Endodermal cell (in vitro differentiated cells): ENCODE measurements around the gene AQP10. TPM values are rescaled to one million over a fixed set of nuclear protein-coding genes. Genes with fewer than 3 reads are reported as not detected.

Experiments
- DNase-seq: peaks from one replicate; pipeline ENCODE4 v3.0.0-alpha.2; 2017
- H3K27ac ChIP-seq: 2 replicates; pipeline ENCODE4 v1.5.1; 2013; ENCODE audit warnings: mild to moderate bottlenecking, low read depth, low read length, moderate library complexity
- H3K27me3 ChIP-seq: 2 replicates; pipeline ENCODE4 v1.6.1; 2013; ENCODE audit warnings: mild to moderate bottlenecking, low read length, moderate library complexity; ENCODE audit not compliant: insufficient read depth, control insufficient read depth, poor library complexity, severe bottlenecking
- H3K36me3 ChIP-seq: 2 replicates; pipeline ENCODE4 v1.7.0; 2013; ENCODE audit warnings: mild to moderate bottlenecking, low read length, moderate library complexity; ENCODE audit not compliant: control insufficient read depth, insufficient read depth
- H3K4me1 ChIP-seq: one replicate; pipeline ENCODE4 v1.7.0; 2013; ENCODE audit warnings: low read length; ENCODE audit not compliant: control insufficient read depth, insufficient read depth
- H3K4me3 ChIP-seq: 2 replicates; pipeline ENCODE4 v1.5.1; 2013; ENCODE audit warnings: mild to moderate bottlenecking, low read length, moderate library complexity
- H3K9ac ChIP-seq: 2 replicates; pipeline ENCODE4 v1.6.1; 2013; ENCODE audit warnings: mild to moderate bottlenecking, low read length, moderate library complexity; ENCODE audit not compliant: poor library complexity, severe bottlenecking; ENCODE audit errors: extremely low read depth
- H3K9me3 ChIP-seq: 2 replicates; pipeline ENCODE4 v1.6.1; 2013; ENCODE audit warnings: mild to moderate bottlenecking, low read length, moderate library complexity; ENCODE audit not compliant: control insufficient read depth
- H3K27ac Mint-ChIP-seq: 2 replicates; pipeline ENCODE4 v1.8.0; 2020; ENCODE audit warnings: mixed read lengths
- H3K27me3 Mint-ChIP-seq: 2 replicates; pipeline ENCODE4 v1.8.0; 2021; ENCODE audit warnings: mild to moderate bottlenecking, mixed read lengths; ENCODE audit not compliant: insufficient read depth
- H3K36me3 Mint-ChIP-seq: 2 replicates; pipeline ENCODE4 v1.8.0; 2020; ENCODE audit warnings: low read depth, mixed read lengths
- H3K4me1 Mint-ChIP-seq: 2 replicates; pipeline ENCODE4 v1.8.0; 2020; ENCODE audit warnings: mixed read lengths
- H3K4me3 Mint-ChIP-seq: 2 replicates; pipeline ENCODE4 v1.8.0; 2020; ENCODE audit warnings: mild to moderate bottlenecking, moderate library complexity, mixed read lengths
- H3K9me3 Mint-ChIP-seq: 2 replicates; pipeline ENCODE4 v1.8.0; 2020; ENCODE audit warnings: mild to moderate bottlenecking, mixed read lengths
- WGBS, 2 experiments: methylation state at CpG; one replicate each; pipeline versions ENCODE4 v1.1.5 to v1.1.7; 2013; ENCODE audit warnings: missing lambda C conversion rate in 2 of 2, mixed read lengths in 1 of 2; ENCODE audit not compliant: insufficient coverage in 1 of 2, insufficient read length in 1 of 2; 5-methylcytosine and 5-hydroxymethylcytosine counted together
- total RNA-seq, 2 donors: library from RNA; stranded (reverse); fragmentation: NEBNext Ultra II Directional in 1 of 2; extraction: Animal tissue kit (Norgen Biotek cat#: 25700) in 1 of 2; gene quantifications; 2 replicates in 1 of 2; 3 replicates in 1 of 2; pipeline ENCODE4 v1.2.1, GENCODE V29; 2021
- TF ChIP-seq, protein P1 (sequence below): fragments of 200-600 bp; sonication (generic); conservative IDR thresholded peaks from 2 replicates; pipeline ENCODE4 v1.5.0; 2021; ENCODE audit warnings: antibody characterized with exemption, mild to moderate bottlenecking

AQP10 gene
- total RNA-seq, 2 donors from 2014 or later, result not detected

- H3K4me1 ChIP-seq, result peaks cover 3% of the 10 kb centered on the region
- no peak overlapping the region for H3K4me3 ChIP-seq
- TF ChIP-seq, protein P1, sequence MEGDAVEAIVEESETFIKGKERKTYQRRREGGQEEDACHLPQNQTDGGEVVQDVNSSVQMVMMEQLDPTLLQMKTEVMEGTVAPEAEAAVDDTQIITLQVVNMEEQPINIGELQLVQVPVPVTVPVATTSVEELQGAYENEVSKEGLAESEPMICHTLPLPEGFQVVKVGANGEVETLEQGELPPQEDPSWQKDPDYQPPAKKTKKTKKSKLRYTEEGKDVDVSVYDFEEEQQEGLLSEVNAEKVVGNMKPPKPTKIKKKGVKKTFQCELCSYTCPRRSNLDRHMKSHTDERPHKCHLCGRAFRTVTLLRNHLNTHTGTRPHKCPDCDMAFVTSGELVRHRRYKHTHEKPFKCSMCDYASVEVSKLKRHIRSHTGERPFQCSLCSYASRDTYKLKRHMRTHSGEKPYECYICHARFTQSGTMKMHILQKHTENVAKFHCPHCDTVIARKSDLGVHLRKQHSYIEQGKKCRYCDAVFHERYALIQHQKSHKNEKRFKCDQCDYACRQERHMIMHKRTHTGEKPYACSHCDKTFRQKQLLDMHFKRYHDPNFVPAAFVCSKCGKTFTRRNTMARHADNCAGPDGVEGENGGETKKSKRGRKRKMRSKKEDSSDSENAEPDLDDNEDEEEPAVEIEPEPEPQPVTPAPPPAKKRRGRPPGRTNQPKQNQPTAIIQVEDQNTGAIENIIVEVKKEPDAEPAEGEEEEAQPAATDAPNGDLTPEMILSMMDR, result no peak
- H3K36me3 ChIP-seq, result peaks cover 30% of the 10 kb centered on the region
- no peaks in the 10 kb centered on the region for H3K27me3 ChIP-seq
- peak overlapping the region; percentile 21 for H3K27ac ChIP-seq
- peaks cover 3% of the 10 kb centered on the region for H3K27me3 Mint-ChIP-seq
- no peaks in the 10 kb centered on the region for H3K9me3 Mint-ChIP-seq
- peaks cover 39% of the 10 kb centered on the region for H3K4me1 Mint-ChIP-seq
- peak; percentile 59 for DNase-seq
- peaks cover 36% of the 10 kb centered on the region for H3K36me3 Mint-ChIP-seq
- H3K9me3 ChIP-seq, result no peaks in the 10 kb centered on the region
- peak overlapping the region; percentile 60 for H3K4me3 Mint-ChIP-seq
- 83 to 84% methylated on average over 1 to 7 of the region's 7 CpGs for WGBS, 2 experiments
- H3K9ac ChIP-seq, result no peak overlapping the region
- H3K27ac Mint-ChIP-seq, result peak overlapping the region; percentile 64
Measured at GRCh38 chr1:154329551-154330131, 8.7 kb downstream of the AQP10 start.

GRCh38 chr1:154330669-154331068 is 9.8 kb downstream of the AQP10 start:
- Mint-ChIP-seq H3K27me3 (peaks cover 1% of the 10 kb centered on the region), H3K27ac (no peak overlapping the region), H3K9me3 (no peaks in the 10 kb centered on the region), H3K4me1 (peaks cover 41% of the 10 kb centered on the region), H3K4me3 (no peak overlapping the region), H3K36me3 (peaks cover 41% of the 10 kb centered on the region)
- H3K27me3 ChIP-seq, result no peaks in the 10 kb centered on the region
- TF ChIP-seq, protein P1, result no peak
- no peak overlapping the region for H3K9ac ChIP-seq
- no peaks in the 10 kb centered on the region for H3K9me3 ChIP-seq
- no peak for DNase-seq
- no peak overlapping the region for H3K4me3 ChIP-seq
- peaks cover 35% of the 10 kb centered on the region for H3K36me3 ChIP-seq
- no peak overlapping the region for H3K27ac ChIP-seq
- peaks cover 3% of the 10 kb centered on the region for H3K4me1 ChIP-seq

DNA sequence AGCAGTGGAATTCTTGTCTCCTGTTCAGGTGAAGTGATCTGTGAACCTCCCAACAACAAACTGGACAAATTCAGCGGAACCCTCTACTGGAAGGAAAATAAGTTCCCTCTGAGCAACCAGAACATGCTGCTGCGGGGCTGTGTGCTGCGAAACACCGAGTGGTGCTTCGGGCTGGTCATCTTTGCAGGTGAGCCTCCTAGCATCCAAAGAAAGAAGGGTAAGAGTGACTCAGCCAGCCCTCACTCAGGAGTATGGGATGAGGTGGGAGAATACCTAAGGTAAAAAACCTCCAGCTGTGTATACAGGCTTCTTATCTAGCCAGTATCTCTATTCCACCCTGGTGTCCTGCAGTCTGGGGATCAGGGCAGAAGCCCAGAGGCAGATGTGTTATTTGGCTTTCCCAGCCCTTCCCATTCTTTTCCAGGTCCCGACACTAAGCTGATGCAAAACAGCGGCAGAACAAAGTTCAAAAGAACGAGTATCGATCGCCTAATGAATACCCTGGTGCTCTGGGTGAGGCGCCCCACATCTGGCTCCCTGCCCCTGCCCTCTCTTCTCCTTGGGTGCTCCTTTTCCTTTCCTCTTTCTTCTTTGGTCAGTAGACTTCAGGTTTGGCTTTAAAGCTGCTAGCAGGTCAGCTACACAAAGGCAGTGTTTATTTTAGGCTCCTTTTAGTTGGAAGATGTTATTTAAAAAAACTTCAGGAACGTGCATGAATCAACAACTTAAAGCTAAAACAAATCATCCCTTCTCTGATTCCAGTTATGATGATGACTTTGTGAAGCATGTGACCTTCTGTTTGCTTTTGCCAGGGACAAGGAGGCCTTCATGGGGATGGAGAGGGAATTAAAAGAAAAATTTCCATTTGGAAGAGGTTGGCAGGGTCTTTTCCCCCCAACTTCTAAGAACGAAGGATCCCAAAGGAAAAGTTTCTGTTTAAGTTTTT is 13.5 kb downstream of the AQP10 start:
- Mint-ChIP-seq H3K27me3 (no peaks in the 10 kb centered on the region), H3K4me1 (peaks cover 18% of the 10 kb centered on the region), H3K36me3 (peaks cover 64% of the 10 kb centered on the region), H3K4me3 (no peak overlapping the region), H3K27ac (peak overlapping the region; percentile 78), H3K9me3 (no peaks in the 10 kb centered on the region)
- Histone ChIP-seq H3K4me3 (no peak overlapping the region), H3K9ac (peak overlapping the region; percentile 36), H3K4me1 (peaks cover 3% of the 10 kb centered on the region), H3K9me3 (no peaks in the 10 kb centered on the region), H3K36me3 (peaks cover 62% of the 10 kb centered on the region), H3K27ac (no peak overlapping the region), H3K27me3 (no peaks in the 10 kb centered on the region)
- DNase-seq, result peak; percentile 56
- 92 to 93% methylated on average over 11 to 13 of the region's 13 CpGs for WGBS, 2 experiments
- TF ChIP-seq, protein P1, result no peak
